Measurements from ENCODE around the gene HTR6. TPM values are rescaled to one million over a fixed set of nuclear protein-coding genes. Genes with fewer than 3 reads are reported as not detected.
"Not testable (repeated sequence)": the region's sequence is repeated elsewhere in the genome, so short reads cannot be mapped to it uniquely, and the experiment has no call there.

The HTR6 gene
- total RNA-seq, 1 donor from 2014 or later, result 0.11 TPM

- no peaks in the 10 kb centered on the region for H4K20me1 ChIP-seq (ENCODE audit: insufficient read depth, low read length)
- Mint-ChIP-seq H3K4me3 (ENCODE audit: unreplicated experiment) (no peak overlapping the region), H3K9me3 (ENCODE audit: unreplicated experiment) (no peaks in the 10 kb centered on the region), H3K36me3 (ENCODE audit: low read depth, unreplicated experiment) (peaks cover 2% of the 10 kb centered on the region), H3K4me1 (ENCODE audit: low read depth, unreplicated experiment) (no peaks in the 10 kb centered on the region), H3K27ac (ENCODE audit: unreplicated experiment) (no peak overlapping the region), H3K27me3 (ENCODE audit: low read depth, unreplicated experiment) (no peaks in the 10 kb centered on the region)
- H3K9ac ChIP-seq (ENCODE audit: low read length), result no peak overlapping the region
- no peak overlapping the region for H3K4me2 ChIP-seq (ENCODE audit: low read length)
- no peak overlapping the region for H2AFZ ChIP-seq (ENCODE audit: low read depth, low read length)
- no peak overlapping the region for H3K27ac ChIP-seq (ENCODE audit: low read depth, low read length)
- no peaks in the 10 kb centered on the region for H3K79me2 ChIP-seq (ENCODE audit: insufficient read depth, low read length)
- H3K9me3 ChIP-seq (ENCODE audit: insufficient read depth, low read depth, low read length), result no peaks in the 10 kb centered on the region
- TF ChIP-seq CTCF (IDR thresholded peaks at IDR 0.05; ENCODE audit: insufficient read depth, low read depth, low read length), result no peak
- H3K4me1 ChIP-seq (ENCODE audit: insufficient read depth, low read length), result no peaks in the 10 kb centered on the region
- DNase-seq (ENCODE audit: low read depth) (no peak), FAIRE-seq (no peak)
- H3K36me3 ChIP-seq (ENCODE audit: insufficient read depth, low read length), result peaks cover 7% of the 10 kb centered on the region
- no peak overlapping the region for H3K4me3 ChIP-seq (ENCODE audit: insufficient read depth, low read depth, low read length)
- no peaks in the 10 kb centered on the region for H3K27me3 ChIP-seq (ENCODE audit: insufficient read depth, low read length)
These were observed 32.5 kb upstream of the HTR6 start for GRCh38 chr1:19632211-19632610.

GRCh38 chr1:19633106-19633505 lies 31.6 kb upstream of the HTR6 start:
- Histone ChIP-seq H3K36me3 (ENCODE audit: insufficient read depth, low read length) (peaks cover 4% of the 10 kb centered on the region), H3K79me2 (ENCODE audit: insufficient read depth, low read length) (no peaks in the 10 kb centered on the region), H3K4me3 (ENCODE audit: insufficient read depth, low read depth, low read length) (no peak overlapping the region), H3K4me1 (ENCODE audit: insufficient read depth, low read length) (no peaks in the 10 kb centered on the region), H3K4me2 (ENCODE audit: low read length) (no peak overlapping the region), H3K9me3 (ENCODE audit: insufficient read depth, low read depth, low read length) (no peaks in the 10 kb centered on the region), H3K27me3 (ENCODE audit: insufficient read depth, low read length) (no peaks in the 10 kb centered on the region), H4K20me1 (ENCODE audit: insufficient read depth, low read length) (no peaks in the 10 kb centered on the region), H3K9ac (ENCODE audit: low read length) (no peak overlapping the region), H2AFZ (ENCODE audit: low read depth, low read length) (no peak overlapping the region), H3K27ac (ENCODE audit: low read depth, low read length) (no peak overlapping the region)
- Mint-ChIP-seq H3K36me3 (ENCODE audit: low read depth, unreplicated experiment) (no peaks in the 10 kb centered on the region), H3K9me3 (ENCODE audit: unreplicated experiment) (no peaks in the 10 kb centered on the region), H3K27ac (ENCODE audit: unreplicated experiment) (no peak overlapping the region), H3K4me3 (ENCODE audit: unreplicated experiment) (no peak overlapping the region), H3K4me1 (ENCODE audit: low read depth, unreplicated experiment) (no peaks in the 10 kb centered on the region), H3K27me3 (ENCODE audit: low read depth, unreplicated experiment) (no peaks in the 10 kb centered on the region)
- FAIRE-seq, result no peak
- TF ChIP-seq EZH2 (IDR thresholded peaks at IDR 0.05; ENCODE audit: insufficient read depth, low read length) (no peak), CTCF (IDR thresholded peaks at IDR 0.05; ENCODE audit: insufficient read depth, low read depth, low read length) (no peak)
- no peak for DNase-seq (ENCODE audit: low read depth)

- H3K4me2 ChIP-seq (ENCODE audit: low read length); H3K4me3 Mint-ChIP-seq (ENCODE audit: unreplicated experiment); H2AFZ ChIP-seq (ENCODE audit: low read depth, low read length); H3K27me3 ChIP-seq (ENCODE audit: insufficient read depth, low read length); H4K20me1 ChIP-seq (ENCODE audit: insufficient read depth, low read length); H3K27ac ChIP-seq (ENCODE audit: low read depth, low read length); FAIRE-seq; H3K36me3 ChIP-seq (ENCODE audit: insufficient read depth, low read length); H3K4me1 Mint-ChIP-seq (ENCODE audit: low read depth, unreplicated experiment); H3K4me3 ChIP-seq (ENCODE audit: insufficient read depth, low read depth, low read length); H3K9me3 Mint-ChIP-seq (ENCODE audit: unreplicated experiment); H3K4me1 ChIP-seq (ENCODE audit: insufficient read depth, low read length); H3K27me3 Mint-ChIP-seq (ENCODE audit: low read depth, unreplicated experiment); H3K9ac ChIP-seq (ENCODE audit: low read length); H3K9me3 ChIP-seq (ENCODE audit: insufficient read depth, low read depth, low read length); DNase-seq (ENCODE audit: low read depth); H3K79me2 ChIP-seq (ENCODE audit: insufficient read depth, low read length); H3K36me3 Mint-ChIP-seq (ENCODE audit: low read depth, unreplicated experiment); H3K27ac Mint-ChIP-seq (ENCODE audit: unreplicated experiment): not testable (repeated sequence)
These were observed 29.6 kb upstream of the HTR6 start for GRCh38 chr1:19635064-19635463.

All from astrocyte (in vitro differentiated cells and primary cell).